Liver (tissue), 9 donors: ENCODE results near the gene FBXL15. TPM values are rescaled to one million over a fixed set of nuclear protein-coding genes. Genes with fewer than 3 reads are reported as not detected.

Experiments used
- DNase-seq: peaks from one replicate; pipeline ENCODE4 v3.0.0-alpha.2; 2017; ENCODE audit warnings: low spot score
- H3K27ac ChIP-seq, 2 donors: one replicate each; pipeline ENCODE4 v1.7.0; 2013; ENCODE audit warnings: inconsistent platforms in 2 of 2, low read length in 2 of 2, control low read depth in 1 of 2, low read depth in 1 of 2, mild to moderate bottlenecking in 1 of 2
- H3K27me3 ChIP-seq, 4 donors: one replicate each; pipeline versions ENCODE4 v1.6.1 to v1.7.0; 2013; ENCODE audit warnings: low read length in 3 of 4, inconsistent platforms in 1 of 4, mild to moderate bottlenecking in 1 of 4, moderate library complexity in 1 of 4; ENCODE audit not compliant: control insufficient read depth in 4 of 4, insufficient read depth in 4 of 4
- H3K36me3 ChIP-seq, 4 donors: one replicate each; pipeline versions ENCODE4 v1.6.1 to v1.7.0; 2013; ENCODE audit warnings: low read length in 3 of 4, mild to moderate bottlenecking in 3 of 4, low read depth in 1 of 4, moderate library complexity in 1 of 4; ENCODE audit not compliant: control insufficient read depth in 4 of 4, insufficient read depth in 3 of 4
- H3K4me1 ChIP-seq, 4 donors: one replicate each; pipeline versions ENCODE4 v1.6.1 to v1.7.0; 2013; ENCODE audit warnings: low read length in 3 of 4, mild to moderate bottlenecking in 3 of 4, moderate library complexity in 1 of 4; ENCODE audit not compliant: control insufficient read depth in 4 of 4, insufficient read depth in 4 of 4
- H3K4me3 ChIP-seq, 3 donors: one replicate each; pipeline versions ENCODE4 v1.6.1 to v1.7.0; 2013; ENCODE audit warnings: low read length in 3 of 3, control low read depth in 1 of 3, low read depth in 1 of 3, mild to moderate bottlenecking in 1 of 3
- H3K9ac ChIP-seq, 2 donors: one replicate each; pipeline ENCODE4 v1.7.0; 2013; ENCODE audit warnings: low read length in 2 of 2, mild to moderate bottlenecking in 2 of 2, moderate library complexity in 2 of 2, control low read depth in 1 of 2, low read depth in 1 of 2
- H3K9me3 ChIP-seq, 4 donors: one replicate each; pipeline versions ENCODE4 v1.6.1 to v1.7.0; 2013; ENCODE audit warnings: low read length in 3 of 4; ENCODE audit not compliant: control insufficient read depth in 4 of 4
- CTCF ChIP-seq: fragments of 150-350 bp; IDR thresholded peaks from 2 replicates; pipeline ENCODE4 v1.5.1; 2017; ENCODE audit warnings: improper control_type of control experiment, low read depth, low read length; ENCODE audit not compliant: missing input control
- EGR1 ChIP-seq, 2 donors: IDR thresholded peaks; 2 replicates each; pipeline ENCODE4 v1.6.1; 2016 to 2018; ENCODE audit warnings: antibody characterized with exemption in 2 of 2, low read depth in 2 of 2
- FOXA1 ChIP-seq: IDR thresholded peaks from 2 replicates; pipeline ENCODE4 v1.6.1; 2016; ENCODE audit warnings: antibody characterized with exemption
- FOXA2 ChIP-seq: IDR thresholded peaks from 2 replicates; pipeline ENCODE4 v1.6.1; 2016; ENCODE audit warnings: antibody characterized with exemption
- GABPA ChIP-seq, 2 donors: IDR thresholded peaks in 1 of 2; conservative IDR thresholded peaks in 1 of 2; 2 replicates each; pipeline ENCODE4 v1.6.1; 2016; ENCODE audit warnings: antibody characterized with exemption in 2 of 2, mild to moderate bottlenecking in 1 of 2, moderate library complexity in 1 of 2
- HNF4G ChIP-seq: IDR thresholded peaks from 2 replicates; pipeline ENCODE4 v1.6.1; 2016; ENCODE audit warnings: antibody characterized with exemption
- JUND ChIP-seq, 2 donors: IDR thresholded peaks; 2 replicates each; pipeline ENCODE4 v1.6.1; 2016; ENCODE audit warnings: antibody characterized with exemption in 2 of 2
- MAX ChIP-seq: IDR thresholded peaks from 2 replicates; pipeline ENCODE4 v1.6.1; 2016; ENCODE audit warnings: antibody characterized with exemption
- RAD21 ChIP-seq, 2 donors: IDR thresholded peaks; 2 replicates each; pipeline ENCODE4 v1.6.1; 2016; ENCODE audit warnings: antibody characterized with exemption in 2 of 2, mild to moderate bottlenecking in 2 of 2
- REST ChIP-seq: IDR thresholded peaks from 2 replicates; pipeline ENCODE4 v1.6.1; 2016; ENCODE audit warnings: antibody characterized with exemption, mild to moderate bottlenecking
- RXRA ChIP-seq, 2 donors: IDR thresholded peaks; 2 replicates each; pipeline ENCODE4 v1.6.1; 2017 to 2018; ENCODE audit warnings: antibody characterized with exemption in 2 of 2, mild to moderate bottlenecking in 1 of 2
- TAF1 ChIP-seq: conservative IDR thresholded peaks from 2 replicates; pipeline ENCODE4 v1.6.1; 2016; ENCODE audit warnings: antibody characterized with exemption, mild to moderate bottlenecking
- YY1 ChIP-seq: IDR thresholded peaks from 2 replicates; pipeline ENCODE4 v1.6.1; 2016; ENCODE audit warnings: antibody characterized with exemption, mild to moderate bottlenecking
- ZBTB33 ChIP-seq: IDR thresholded peaks from 2 replicates; pipeline ENCODE4 v1.6.1; 2016; ENCODE audit warnings: antibody characterized with exemption
- WGBS: extraction: QIAGEN DNeasy Blood & Tissue Kit; methylation state at CpG from one replicate; pipeline ENCODE4 v1.1.7; 2013; 5-methylcytosine and 5-hydroxymethylcytosine counted together
- polyA plus RNA-seq, 2 donors: library from polyadenylated mRNA; stranded (reverse) in 1 of 2; unstranded in 1 of 2; fragments of 200-250 nt in 1 of 2; fragments of >200 nt in 1 of 2; fragmentation: Nextera tagmentation in 1 of 2; extraction: Ambion mirVana in 1 of 2; gene quantifications; one replicate each; pipeline versions ENCODE4 v1.2.1 to v1.2.3, GENCODE V29; 2013 to 2015
- total RNA-seq, 2 donors: library from RNA; depleted of rRNA; stranded (reverse); fragments of >200 nt; gene quantifications; one replicate each; pipeline ENCODE4 v1.2.3, GENCODE V29; 2014
- donor health status: healthy.
- donor health status: healthy.
- donor health status: healthy.
- donor health status: healthy.
- donor health status: healthy.

The FBXL15 gene
- total and polyA plus RNA-seq, 4 donors, result 4.4 to 14.4 (median 10.0) TPM

GRCh38 chr10:102403115-102403514 is 17.5 kb upstream of the FBXL15 start (continued):
- TF ChIP-seq MAX, result no peak
- TF ChIP-seq GABPA (IDR thresholded peaks at IDR 0.05 in 1 of 2, conservative IDR thresholded peaks at IDR 0.05 in 1 of 2), result no peak
- no peak for TF ChIP-seq YY1
- no peak for TF ChIP-seq RAD21 (IDR thresholded peaks at IDR 0.05)
- TF ChIP-seq ZBTB33, result no peak
- TF ChIP-seq JUND (IDR thresholded peaks at IDR 0.05), result no peak
- no peak for TF ChIP-seq RXRA (IDR thresholded peaks at IDR 0.05)

DNA sequence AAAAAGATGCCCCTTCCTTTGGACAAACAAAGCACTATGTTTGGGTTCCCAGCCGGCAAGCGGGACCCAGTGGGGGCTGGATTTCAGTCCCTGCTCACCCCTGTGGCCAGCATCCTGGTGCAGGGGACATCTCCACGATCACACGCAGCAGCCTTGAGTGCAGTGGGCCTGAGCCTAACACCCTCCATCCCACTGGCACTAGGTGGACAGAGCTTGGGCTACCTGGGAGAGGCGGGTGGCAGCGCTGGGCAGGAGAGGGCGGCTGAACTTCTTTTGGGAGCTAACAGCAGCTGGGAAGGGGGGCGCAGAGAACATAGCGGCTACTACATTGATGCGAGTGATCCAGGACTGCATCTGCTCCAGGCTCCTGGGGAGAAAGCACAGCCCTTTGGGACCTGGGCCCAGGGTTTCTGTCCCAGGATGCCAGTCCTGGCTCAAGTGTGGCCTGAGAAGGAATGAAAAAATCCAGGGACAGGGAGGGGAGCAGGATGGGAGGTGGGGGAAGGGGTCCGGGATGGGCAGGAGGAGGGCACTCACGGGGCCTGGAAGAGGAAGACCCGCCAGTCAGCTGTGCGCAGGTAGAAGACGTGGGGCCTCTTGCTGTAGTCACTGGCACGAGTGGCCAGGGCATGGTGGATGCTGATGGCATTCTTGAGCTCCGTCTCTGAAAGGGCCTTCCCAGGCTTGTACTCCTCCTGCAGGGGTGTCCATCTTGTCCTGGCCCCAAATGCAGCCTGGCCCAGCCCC is 16.1 kb upstream of the FBXL15 start:
- Histone ChIP-seq H3K9ac (no peak overlapping the region), H3K9me3 (no peaks in the 10 kb centered on the region), H3K4me3 (no peak overlapping the region), H3K36me3 (peaks cover 0 to 18% (median 2%) of the 10 kb centered on the region in 4 donors), H3K27ac (no peak overlapping the region), H3K27me3 (peaks cover 0 to 8% (median 0%) of the 10 kb centered on the region in 4 donors), H3K4me1 (peaks cover 2 to 12% (median 7%) of the 10 kb centered on the region in 4 donors)
- 92% methylated on average over 17 of the region's 17 CpGs for WGBS
- TF ChIP-seq FOXA1 (no peak), FOXA2 (no peak), YY1 (no peak), JUND (IDR thresholded peaks at IDR 0.05) (no peak), ZBTB33 (no peak), RXRA (IDR thresholded peaks at IDR 0.05) (no peak), MAX (no peak), GABPA (IDR thresholded peaks at IDR 0.05 in 1 of 2, conservative IDR thresholded peaks at IDR 0.05 in 1 of 2) (no peak), HNF4G (no peak), RAD21 (IDR thresholded peaks at IDR 0.05) (no peak)
- DNase-seq, result no peak

GRCh38 chr10:102405108-102405571 is 15.5 kb upstream of the FBXL15 start:
- no peaks in the 10 kb centered on the region for H3K9me3 ChIP-seq
- no peak overlapping the region for H3K27ac ChIP-seq
- H3K36me3 ChIP-seq, result peaks cover 0 to 18% (median 2%) of the 10 kb centered on the region in 4 donors
- H3K9ac ChIP-seq, result no peak overlapping the region
- H3K27me3 ChIP-seq, result peaks cover 0 to 8% (median 2%) of the 10 kb centered on the region in 4 donors
- H3K4me3 ChIP-seq, result no peak overlapping the region
- DNase-seq, result no peak
- H3K4me1 ChIP-seq, result peaks cover 2 to 8% (median 5%) of the 10 kb centered on the region in 4 donors
- WGBS, result 78% methylated on average over 19 of the region's 19 CpGs
- TF ChIP-seq ZBTB33 (no peak), FOXA2 (no peak), FOXA1 (no peak), CTCF (no peak), EGR1 (IDR thresholded peaks at IDR 0.05; ENCODE audit: low read depth in 2 of 2) (no peak), GABPA (IDR thresholded peaks at IDR 0.05 in 1 of 2, conservative IDR thresholded peaks at IDR 0.05 in 1 of 2) (no peak), REST (no peak), YY1 (no peak), TAF1 (no peak), JUND (IDR thresholded peaks at IDR 0.05) (no peak), MAX (no peak)
